Transverse colon (tissue), 4 donors: Measurements from ENCODE around the gene NRP1.

ENCODE experiments used
- EP300 ChIP-seq: sonication (generic); formaldehyde crosslinking; IDR thresholded peaks from one replicate; pipeline ENCODE4 v1.6.1; 2017; ENCODE audit warnings: antibody characterized with exemption, low read depth
- POLR2A ChIP-seq: fragments of 450-650 bp; IDR thresholded peaks from one replicate; pipeline ENCODE4 v1.6.1; 2016; ENCODE audit warnings: antibody characterized with exemption, mild to moderate bottlenecking, moderate library complexity
- POLR2AphosphoS5 ChIP-seq, 3 donors: sonication (generic); formaldehyde crosslinking; IDR thresholded peaks; one replicate each; pipeline ENCODE4 v1.6.1; 2016; ENCODE audit warnings: antibody characterized with exemption in 3 of 3
- TF ChIP-seq, protein P1 (sequence below), 5 experiments: fragments of 200-600 bp in 3 of 5; fragments of 450-650 bp in 2 of 5; sonication (generic) in 3 of 5; IDR thresholded peaks; 1 replicate in 2 of 5; 2 replicates in 3 of 5; pipeline ENCODE4 v1.5.1; 2016 to 2017; ENCODE audit warnings: antibody characterized with exemption in 5 of 5, inconsistent platforms in 3 of 5, mild to moderate bottlenecking in 2 of 5, moderate library complexity in 1 of 5

DNA sequence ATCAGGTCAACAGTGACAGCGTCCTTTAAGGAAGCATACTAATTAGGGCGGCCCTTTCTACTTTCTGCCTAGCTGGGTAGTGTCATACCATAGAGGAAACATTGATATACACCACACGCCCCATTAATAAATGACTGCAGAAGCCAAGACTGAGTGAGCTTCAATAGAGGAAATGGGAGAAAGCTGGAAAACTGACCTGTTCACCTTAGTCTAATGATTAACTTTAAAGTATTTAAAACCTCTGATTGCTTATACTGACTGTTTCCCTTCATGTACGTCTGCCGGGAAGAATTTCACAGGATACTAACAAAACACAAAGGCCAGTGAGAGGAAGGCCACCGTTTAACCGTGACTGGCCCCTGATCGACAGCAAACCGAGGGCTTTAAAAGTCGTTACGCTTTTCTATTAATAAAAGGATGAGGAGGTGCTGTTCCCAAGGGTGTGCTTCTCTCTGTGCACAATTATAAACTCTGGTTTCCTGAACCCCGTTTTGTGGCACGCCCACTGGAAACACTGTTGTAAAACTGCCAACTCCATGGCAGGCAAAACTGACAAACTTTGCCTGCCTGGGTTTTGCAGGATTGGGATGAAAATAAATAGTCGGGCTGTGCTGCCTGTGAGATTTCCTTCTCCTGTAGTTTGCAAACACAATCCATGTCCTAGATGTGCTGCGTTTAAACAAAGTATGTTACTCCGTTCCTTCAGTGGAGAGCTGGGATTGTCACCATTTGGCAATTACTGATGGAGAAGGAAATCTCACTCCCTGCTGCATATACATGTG is 137.6 kb downstream of the NRP1 start:
- TF ChIP-seq, protein P1, sequence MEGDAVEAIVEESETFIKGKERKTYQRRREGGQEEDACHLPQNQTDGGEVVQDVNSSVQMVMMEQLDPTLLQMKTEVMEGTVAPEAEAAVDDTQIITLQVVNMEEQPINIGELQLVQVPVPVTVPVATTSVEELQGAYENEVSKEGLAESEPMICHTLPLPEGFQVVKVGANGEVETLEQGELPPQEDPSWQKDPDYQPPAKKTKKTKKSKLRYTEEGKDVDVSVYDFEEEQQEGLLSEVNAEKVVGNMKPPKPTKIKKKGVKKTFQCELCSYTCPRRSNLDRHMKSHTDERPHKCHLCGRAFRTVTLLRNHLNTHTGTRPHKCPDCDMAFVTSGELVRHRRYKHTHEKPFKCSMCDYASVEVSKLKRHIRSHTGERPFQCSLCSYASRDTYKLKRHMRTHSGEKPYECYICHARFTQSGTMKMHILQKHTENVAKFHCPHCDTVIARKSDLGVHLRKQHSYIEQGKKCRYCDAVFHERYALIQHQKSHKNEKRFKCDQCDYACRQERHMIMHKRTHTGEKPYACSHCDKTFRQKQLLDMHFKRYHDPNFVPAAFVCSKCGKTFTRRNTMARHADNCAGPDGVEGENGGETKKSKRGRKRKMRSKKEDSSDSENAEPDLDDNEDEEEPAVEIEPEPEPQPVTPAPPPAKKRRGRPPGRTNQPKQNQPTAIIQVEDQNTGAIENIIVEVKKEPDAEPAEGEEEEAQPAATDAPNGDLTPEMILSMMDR (IDR thresholded peaks at IDR 0.05) = no peak
- no peak for TF ChIP-seq EP300
- no peak for TF ChIP-seq POLR2A
- TF ChIP-seq POLR2AphosphoS5 (IDR thresholded peaks at IDR 0.05) = no peak
